CD4-positive, alpha-beta T cell treated with Interleukin-4 for 1 hour (primary cell): Measurements from ENCODE around the gene SLC25A42.
"Not testable (repeated sequence)": the region's sequence is repeated elsewhere in the genome, so short reads cannot be mapped to it uniquely, and the experiment has no call there.

Experiments used
- DNase-seq, 2 donors: peaks; one replicate each; pipeline ENCODE4 v3.0.0-alpha.2; 2020 to 2022

The SLC25A42 gene

GRCh38 chr19:19139876-19140229 is 76.1 kb downstream of the SLC25A42 start:
- no peak for DNase-seq

GRCh38 chr19:19140476-19140875 is 76.7 kb downstream of the SLC25A42 start:
- no peak for DNase-seq

- DNase-seq: no peak
Measured at GRCh38 chr19:19142347-19142746, 78.6 kb downstream of the SLC25A42 start.

- no peak for DNase-seq
Measured at GRCh38 chr19:19145281-19145680, 81.5 kb downstream of the SLC25A42 start.

GRCh38 chr19:19145684-19146608 is 82.2 kb downstream of the SLC25A42 start:
- peak; percentile 82 to 85 for DNase-seq

- DNase-seq: no peak
Measured at GRCh38 chr19:19146865-19147264, 83.1 kb downstream of the SLC25A42 start.

- DNase-seq: no peak
Measured at GRCh38 chr19:19147344-19147743, 83.5 kb downstream of the SLC25A42 start.

GRCh38 chr19:19148504-19148903 is 84.7 kb downstream of the SLC25A42 start:
- DNase-seq: not testable (repeated sequence)

- DNase-seq: no peak
Measured at GRCh38 chr19:19149435-19149834, 85.6 kb downstream of the SLC25A42 start.

GRCh38 chr19:19151418-19151817 is 87.6 kb downstream of the SLC25A42 start:
- no peak for DNase-seq

- no peak for DNase-seq
Measured at GRCh38 chr19:19152668-19153384, 89.0 kb downstream of the SLC25A42 start.

- no peak for DNase-seq
Measured at GRCh38 chr19:19154768-19155494, 91.1 kb downstream of the SLC25A42 start.

- DNase-seq: no peak
Measured at GRCh38 chr19:19155495-19156219, 91.9 kb downstream of the SLC25A42 start.

- DNase-seq: no peak
Measured at GRCh38 chr19:19157808-19158207, 94.0 kb downstream of the SLC25A42 start.

GRCh38 chr19:19159534-19159933 is 95.7 kb downstream of the SLC25A42 start:
- DNase-seq: no peak

- peak in 1 of 2 donors; percentile 45 for DNase-seq
Measured at GRCh38 chr19:19160461-19161035, 96.8 kb downstream of the SLC25A42 start.

GRCh38 chr19:19162495-19162894 is 98.7 kb downstream of the SLC25A42 start:
- DNase-seq: no peak
